Measurements from ENCODE around the gene ARSG. TPM values are rescaled to one million over a fixed set of nuclear protein-coding genes. Genes with fewer than 3 reads are reported as not detected.

The ARSG gene
- total and polyA plus RNA-seq, 2 of the 8 experiments (the other 6 are each of a cell fraction or from before 2014, with no cell fraction given) = 3.3 to 4.0 TPM

DNA sequence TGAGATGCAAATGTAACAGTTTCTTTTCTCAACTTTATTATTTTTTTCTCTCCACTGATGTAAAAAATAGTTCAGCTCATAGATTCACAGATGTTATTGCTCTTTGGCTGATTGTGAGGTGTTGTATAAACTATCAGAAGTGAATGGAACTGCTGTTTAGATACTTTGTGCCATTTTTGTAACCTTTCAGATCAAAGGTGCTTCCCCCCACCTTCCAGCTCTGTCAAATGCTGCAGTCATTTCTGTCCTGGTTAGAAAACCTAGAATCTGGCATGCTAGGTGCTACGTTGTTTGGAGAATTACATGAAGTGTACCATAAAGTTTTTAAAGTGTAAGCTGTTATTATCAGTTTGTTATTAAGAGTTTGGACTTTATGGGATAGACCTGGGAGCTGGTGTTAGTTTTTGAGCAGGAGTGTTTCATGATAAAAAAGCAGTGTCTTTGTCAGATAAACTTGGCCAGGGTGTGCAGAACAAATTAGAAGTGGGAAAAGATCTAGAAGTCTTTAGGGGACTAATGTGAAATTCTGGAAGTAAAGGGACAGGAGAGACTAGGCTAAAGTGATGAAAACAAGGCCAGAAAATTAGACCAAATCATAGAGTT, 167.8 kb downstream of the ARSG start:
- H3K27me3 ChIP-seq (replicated peaks in 1 of 4; ENCODE audit: control insufficient read depth in 3 of 4, extremely low read depth in 1 of 4, insufficient read depth in 3 of 4, low read length in 3 of 4) = no peaks in the 10 kb centered on the region

More for the DNA sequence above, 167.8 kb downstream of the ARSG start:
- TF ChIP-seq RAD21 (IDR thresholded peaks at IDR 0.05 in 1 of 2, conservative IDR thresholded peaks at IDR 0.05 in 1 of 2; ENCODE audit: low read depth in 2 of 2, low read length in 2 of 2) = no peak
- TF ChIP-seq, protein P1, sequence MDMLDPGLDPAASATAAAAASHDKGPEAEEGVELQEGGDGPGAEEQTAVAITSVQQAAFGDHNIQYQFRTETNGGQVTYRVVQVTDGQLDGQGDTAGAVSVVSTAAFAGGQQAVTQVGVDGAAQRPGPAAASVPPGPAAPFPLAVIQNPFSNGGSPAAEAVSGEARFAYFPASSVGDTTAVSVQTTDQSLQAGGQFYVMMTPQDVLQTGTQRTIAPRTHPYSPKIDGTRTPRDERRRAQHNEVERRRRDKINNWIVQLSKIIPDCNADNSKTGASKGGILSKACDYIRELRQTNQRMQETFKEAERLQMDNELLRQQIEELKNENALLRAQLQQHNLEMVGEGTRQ (IDR thresholded peaks at IDR 0.05; ENCODE audit: low read length) = no peak
- no peak for TF ChIP-seq TEAD4 (IDR thresholded peaks at IDR 0.05; ENCODE audit: low read depth, low read length)
- TF ChIP-seq ZNF274 (IDR thresholded peaks at IDR 0.05; ENCODE audit: borderline replicate concordance, extremely low read depth, low read length) = no peak
- H2AK5ac ChIP-seq (ENCODE audit: low read depth, low read length) = no peak overlapping the region
- H3K18ac ChIP-seq (ENCODE audit: extremely low read depth, low read length) = no peak overlapping the region
- no peak overlapping the region for H2BK120ac ChIP-seq (replicated peaks; ENCODE audit: low read depth, low read length)
- no peak overlapping the region for H2AFZ ChIP-seq (ENCODE audit: low read length)
- H3K36me3 ChIP-seq (ENCODE audit: control insufficient read depth in 2 of 4, insufficient read depth in 4 of 4, low read length in 3 of 4) = no peaks in the 10 kb centered on the region
- H2BK12ac ChIP-seq (ENCODE audit: low read depth, low read length) = no peak overlapping the region
- H2BK5ac ChIP-seq (ENCODE audit: low read depth, low read length) = no peak overlapping the region
- H4K8ac ChIP-seq (ENCODE audit: extremely low read depth, insufficient read depth, low read length) = no peak overlapping the region
- H3K23me2 ChIP-seq (ENCODE audit: low read depth, low read length) = peaks cover 8% of the 10 kb centered on the region; the same call in 1 of the 2 replicates
- FAIRE-seq (no peak), DNase-seq (ENCODE audit: low read depth in 1 of 2, low spot score in 2 of 2) (no peak)
- CTCF ChIA-PET (ENCODE audit: partially characterized antibody) = interaction anchor here (0.9 to 3.0 kb wide), 6 partner anchors 8 to 259 kb away, joined by 3 to 14 read pairs (median 8); no protein-coding TSS in a partner anchor
- H3K79me2 ChIP-seq (ENCODE audit: control insufficient read depth in 1 of 2, insufficient read depth in 2 of 2, low read length in 2 of 2) = no peaks in the 10 kb centered on the region
- H3K9ac ChIP-seq (replicated peaks in 1 of 4; ENCODE audit: extremely low read depth in 1 of 4, low read depth in 3 of 4, low read length in 3 of 4) = no peak overlapping the region
- no peak overlapping the region for H3K4me3 ChIP-seq (ENCODE audit: extremely low read depth in 1 of 4, insufficient read depth in 2 of 4, low read depth in 3 of 4, low read length in 4 of 4)
- H3K9me3 ChIP-seq (ENCODE audit: insufficient read depth in 2 of 2, low read depth in 1 of 2, low read length in 1 of 2) = no peaks in the 10 kb centered on the region
- no peak overlapping the region for H4K5ac ChIP-seq (ENCODE audit: insufficient read length, low read depth, low read length)
- H3K14ac ChIP-seq (ENCODE audit: insufficient read length) = no peak overlapping the region
- H4K20me1 ChIP-seq (replicated peaks in 1 of 2; ENCODE audit: control insufficient read depth in 1 of 2, insufficient read depth in 2 of 2, low read length in 2 of 2) = peaks cover 0 to 1% of the 10 kb centered on the region in 2 experiments
- 95% methylated on average over 1 of the region's 1 CpG; no CpG with 5 or more reads in 1 of the 2 experiments for WGBS, 2 experiments (ENCODE audit: extremely low coverage in 1 of 2, insufficient coverage in 1 of 2, insufficient read length in 1 of 2, insufficient replicate concordance in 2 of 2, low coverage in 1 of 2, low lambda C conversion rate in 2 of 2, missing lambda C conversion rate in 1 of 2)
- H3K27ac ChIP-seq (ENCODE audit: low read depth, low read length) = no peak overlapping the region
- POLR2A ChIA-PET (ENCODE audit: partially characterized antibody) = interaction anchor here (3.0 to 3.4 kb wide), 2 partner anchors 53 to 211 kb away, joined by 9 to 10 read pairs; partner anchors contain the start of genes AMZ2 and PRKAR1A
- no peak overlapping the region for H4K91ac ChIP-seq (replicated peaks; ENCODE audit: insufficient read length, low read length)
- no peak overlapping the region for H2BK15ac ChIP-seq (ENCODE audit: low read length)
- no peak overlapping the region for H3K56ac ChIP-seq (replicated peaks; ENCODE audit: insufficient read length, low read depth, low read length)
- H3K79me1 ChIP-seq (ENCODE audit: low read depth, low read length) = no peaks in the 10 kb centered on the region
- H3K4ac ChIP-seq (replicated peaks; ENCODE audit: insufficient read length, low read depth, low read length) = no peak overlapping the region
- H3K4me2 ChIP-seq (ENCODE audit: insufficient read depth in 1 of 2, low read depth in 2 of 2, low read length in 2 of 2) = no peak overlapping the region; a peak in 1 of 4 replicates
- no peak overlapping the region for H2BK20ac ChIP-seq (ENCODE audit: low read length)
- H3K4me1 ChIP-seq (replicated peaks in 1 of 4; ENCODE audit: control insufficient read depth in 3 of 4, insufficient read depth in 4 of 4, low read length in 3 of 4) = peaks cover 3 to 9% (median 5%) of the 10 kb centered on the region in 4 experiments; a peak in 6 of 7 replicates
- no peak overlapping the region for H3K23ac ChIP-seq (ENCODE audit: insufficient read length)

All from H1 (cell line).